Activated CD8-positive, alpha-beta memory T cell treated with anti-CD3 and anti-CD28 coated beads, Interleukin-2, amount 50 U/mL, for 4 hours (primary cell): ENCODE data around the gene PCP4L1.
"Not testable (repeated sequence)": the region's sequence is repeated elsewhere in the genome, so short reads cannot be mapped to it uniquely, and the experiment has no call there.

Experiments
- DNase-seq: peaks from one replicate; pipeline ENCODE4 v3.0.0-alpha.2; 2020

The PCP4L1 gene

DNA sequence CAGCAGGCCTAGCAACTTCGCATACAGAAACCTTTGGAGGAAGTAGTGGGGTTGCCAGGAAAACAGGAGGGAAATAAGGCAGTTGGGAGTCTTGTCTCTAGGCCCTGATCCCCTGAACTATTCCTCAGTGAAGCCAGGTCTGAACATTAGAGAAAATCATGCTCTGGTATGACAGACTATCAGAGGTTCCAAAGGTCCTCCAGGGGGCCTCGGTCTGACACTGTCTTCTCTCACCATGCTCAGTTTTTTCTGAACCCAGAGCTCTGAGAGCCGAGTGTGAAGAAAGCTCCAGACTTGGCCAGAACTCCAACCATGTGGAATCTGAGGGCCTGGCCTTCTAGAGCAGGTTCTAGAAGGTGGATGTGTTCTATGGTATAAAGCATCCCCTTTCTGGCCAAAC lies 28.6 kb upstream of the PCP4L1 start:
- no peak for DNase-seq

DNA sequence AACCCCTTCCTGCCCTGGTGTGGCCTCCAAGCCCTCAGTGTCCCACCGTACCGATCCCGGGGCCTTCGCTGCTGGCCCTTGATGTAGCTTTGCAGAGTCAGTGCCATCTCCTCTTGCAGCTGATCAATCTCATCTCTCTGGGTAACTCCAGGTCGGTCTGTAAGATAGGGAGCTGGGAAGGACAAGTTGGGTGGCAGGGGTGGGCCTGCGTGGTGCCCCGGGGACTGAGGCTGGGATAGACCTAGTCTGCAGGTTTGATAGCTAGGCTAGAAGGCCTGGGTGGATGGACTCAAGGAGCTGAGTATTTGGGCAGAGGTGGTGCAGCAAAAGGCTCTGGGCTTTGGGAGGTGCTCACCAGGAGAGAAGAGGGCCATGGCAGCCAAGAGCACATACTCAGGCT lies 27.8 kb upstream of the PCP4L1 start:
- DNase-seq = no peak

DNA sequence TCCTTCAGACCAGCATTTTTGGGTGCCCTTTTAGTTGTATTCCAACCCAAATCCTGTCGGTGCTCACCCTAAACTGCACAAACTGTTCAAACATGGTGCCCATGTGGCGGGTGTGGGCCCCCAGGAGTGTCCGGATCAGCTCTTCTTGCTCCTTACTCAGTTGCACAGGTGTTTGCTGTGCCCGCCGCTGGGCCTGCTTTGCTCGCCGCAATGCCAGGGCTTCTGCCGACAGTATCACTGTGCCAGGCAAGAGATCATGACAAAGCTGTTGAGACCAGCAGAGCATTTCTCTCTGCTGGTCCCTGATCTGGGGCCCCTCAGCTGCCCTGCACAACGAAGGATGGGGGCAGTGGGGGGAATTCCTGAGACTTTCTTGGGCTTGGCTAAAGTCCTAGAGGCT lies 25.4 kb upstream of the PCP4L1 start:
- no peak for DNase-seq

DNA sequence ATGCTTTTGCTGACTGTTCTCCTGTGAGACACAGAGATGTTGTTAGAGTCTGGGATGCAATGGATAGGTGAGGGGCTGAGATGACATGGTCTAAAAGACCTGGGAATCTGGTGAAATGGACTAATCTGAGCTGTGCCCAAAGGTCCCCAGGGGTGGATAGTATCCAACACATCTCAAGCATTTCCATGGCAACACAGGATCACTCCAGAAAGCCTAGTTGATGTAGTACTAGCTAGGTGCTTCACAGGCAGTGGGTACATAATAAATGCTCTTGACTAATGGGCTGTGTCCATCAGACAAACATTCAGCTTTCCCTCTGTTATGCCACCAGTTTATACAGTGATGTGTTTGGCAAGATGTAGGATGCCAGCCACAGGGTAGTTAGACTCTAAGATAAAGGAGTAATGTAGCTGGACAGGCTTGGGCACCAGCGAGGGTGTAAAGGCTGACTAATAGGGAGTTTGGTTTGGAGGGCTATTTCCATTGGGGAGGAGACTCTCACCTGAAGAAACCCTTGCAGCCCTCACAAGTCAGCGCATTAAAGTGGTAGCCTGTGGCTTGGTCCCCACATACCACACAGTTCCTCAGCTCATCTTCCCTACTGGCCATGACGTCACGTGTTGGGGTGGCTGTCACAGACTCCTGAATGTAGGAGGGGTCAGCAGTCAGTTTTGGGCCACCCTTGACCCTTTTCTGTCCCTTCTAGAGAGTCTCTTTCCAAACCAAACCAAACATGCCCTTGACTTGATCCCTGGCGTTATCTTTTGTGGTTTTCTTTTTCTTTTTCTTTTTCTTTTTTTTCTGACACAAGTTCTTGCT lies 22.4 kb upstream of the PCP4L1 start:
- no peak for DNase-seq

DNA sequence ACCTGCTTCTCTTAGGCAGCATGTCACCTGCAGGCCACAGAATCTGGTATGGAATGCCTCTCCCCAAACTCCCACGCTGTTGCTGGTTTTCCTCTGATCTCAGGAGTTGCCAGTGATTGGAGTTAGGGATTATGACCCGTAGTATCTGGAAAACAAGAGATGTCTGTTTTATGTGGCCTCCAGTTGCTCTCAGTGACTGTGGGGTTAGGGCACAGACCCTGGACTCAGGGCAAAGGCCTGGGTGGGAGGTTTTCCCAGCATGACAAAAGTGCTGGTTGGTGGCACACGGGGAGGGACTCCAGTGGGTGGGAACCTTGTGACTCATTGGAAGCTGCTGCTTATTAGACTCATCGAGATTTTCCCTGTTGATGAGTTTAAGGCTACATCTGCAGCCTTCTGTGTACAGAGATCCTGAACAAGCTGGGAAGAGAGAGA lies 20.5 kb upstream of the PCP4L1 start, which contains the start of gene NR1I3:
Gene NR1I3 (minus strand): TSS at position 165 of the 435 bp plus-strand sequence. CDS start 1,638 bp downstream, outside the sequence.
- no peak for DNase-seq

DNA sequence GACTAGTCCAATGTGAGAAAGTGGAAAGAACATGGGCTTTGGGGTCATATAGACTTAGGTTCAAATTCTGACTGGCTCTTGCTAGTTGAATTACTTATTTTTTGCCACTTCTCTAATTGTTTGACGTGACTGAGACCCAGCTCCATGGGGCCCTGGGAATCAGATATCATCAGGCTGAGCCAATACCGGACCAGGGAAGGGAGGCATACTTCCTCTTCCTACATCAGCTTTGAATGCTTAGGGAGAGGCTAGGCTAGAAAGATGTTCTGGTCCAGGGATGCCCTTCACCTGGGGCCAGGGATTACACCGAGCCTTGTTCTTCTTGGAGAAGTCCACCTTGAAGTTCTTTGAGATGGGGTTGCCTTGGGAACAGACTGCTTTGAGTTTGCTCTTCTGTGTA lies 16.9 kb upstream of the PCP4L1 start:
- DNase-seq = no peak

DNA sequence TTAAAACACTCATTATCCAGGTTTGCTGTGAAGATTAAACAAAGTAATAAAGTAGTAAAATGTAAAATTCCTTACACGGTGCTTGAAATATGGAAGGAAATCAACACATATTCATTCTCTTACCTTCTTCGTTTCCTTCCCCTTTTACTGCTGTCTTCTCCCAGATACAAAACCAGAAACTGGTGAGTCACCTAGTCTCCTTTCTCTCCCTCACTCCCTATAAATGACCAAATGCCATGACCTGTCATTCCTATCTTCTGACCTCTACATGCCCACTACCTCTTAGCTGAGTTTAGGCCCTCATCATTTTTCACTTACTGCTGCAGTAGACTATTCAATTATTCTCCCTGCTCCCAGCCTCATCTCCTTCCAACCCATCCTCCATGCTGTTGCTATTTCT lies 16.2 kb upstream of the PCP4L1 start:
- no peak for DNase-seq

DNA sequence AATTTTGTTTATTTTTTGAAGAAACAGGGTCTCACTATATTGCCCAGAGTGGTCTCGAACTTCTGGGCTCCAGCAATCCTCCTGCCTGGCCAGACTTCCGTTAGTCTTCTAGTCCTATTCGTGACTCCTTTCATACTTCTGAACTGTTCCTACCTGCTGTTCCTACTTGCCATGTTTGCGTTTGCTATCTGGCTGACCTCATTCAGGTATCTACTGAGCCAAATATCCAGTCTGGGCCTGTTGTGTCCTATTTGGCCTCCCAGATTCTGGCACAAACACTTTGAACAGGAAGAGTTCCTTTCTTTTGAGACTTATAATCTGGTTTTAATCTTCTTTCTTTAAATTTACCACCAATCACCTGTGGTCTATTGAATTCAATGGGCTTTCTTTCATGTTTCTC lies 13.7 kb upstream of the PCP4L1 start:
- no peak for DNase-seq

DNA sequence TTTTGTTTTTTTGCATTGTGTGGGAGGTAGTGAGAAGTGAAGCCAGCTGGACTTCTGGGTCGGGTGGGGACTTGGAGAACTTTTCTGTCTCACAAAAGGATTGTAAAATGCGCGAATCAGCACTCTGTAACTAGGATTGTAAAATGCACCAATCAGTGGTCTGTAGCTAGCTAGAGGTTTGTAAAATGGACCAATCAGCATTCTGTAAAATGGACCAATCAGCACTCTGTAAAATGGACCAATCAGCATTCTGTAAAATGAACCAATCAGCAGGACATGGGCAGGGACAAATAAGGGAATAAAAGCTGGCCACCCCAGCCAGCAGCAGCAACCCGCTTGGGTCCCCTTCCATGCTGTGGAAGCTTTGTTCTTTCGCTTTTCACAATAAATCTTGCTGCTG lies 8.4 kb upstream of the PCP4L1 start:
- DNase-seq = not testable (repeated sequence)

DNA sequence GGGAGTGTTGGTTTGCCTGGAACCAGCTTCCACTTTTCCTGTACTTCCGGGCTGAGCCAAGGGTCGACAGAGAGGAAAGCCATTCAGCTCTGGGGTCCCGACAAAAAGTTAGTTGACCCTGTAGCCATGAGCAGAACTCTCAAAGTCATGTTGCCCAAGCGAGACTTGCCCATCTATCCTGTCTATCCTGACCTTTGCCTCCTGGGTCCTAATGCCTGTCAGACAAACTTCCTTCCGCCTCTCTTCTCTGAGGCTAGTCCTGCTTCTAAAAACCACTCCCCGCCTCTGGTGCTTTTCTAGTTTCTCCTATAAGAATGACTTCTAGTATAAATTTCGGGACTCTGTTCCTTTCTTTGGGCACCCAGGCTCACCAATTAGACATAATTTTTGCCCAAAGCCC lies 7.7 kb upstream of the PCP4L1 start:
- DNase-seq = no peak

DNA sequence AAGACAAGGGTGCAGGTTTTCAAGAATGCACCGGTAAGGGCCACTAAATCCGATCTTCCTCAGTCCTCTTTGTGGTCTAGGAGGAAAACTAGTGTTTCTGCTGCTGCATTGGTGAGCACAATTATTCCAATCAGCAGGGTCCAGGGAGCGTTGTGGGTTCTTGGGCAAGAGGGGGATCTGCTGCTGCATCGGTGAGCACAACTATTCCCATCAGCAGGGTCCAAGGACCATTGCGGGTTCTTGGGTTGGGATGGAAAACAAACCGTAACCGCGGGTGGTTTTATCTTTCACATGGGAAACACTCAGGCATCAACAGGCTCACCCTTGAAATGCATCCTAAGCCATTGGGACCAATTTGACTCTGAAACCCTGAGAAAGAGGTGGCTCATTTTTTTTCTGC lies 7.0 kb upstream of the PCP4L1 start:
- DNase-seq = no peak

DNA sequence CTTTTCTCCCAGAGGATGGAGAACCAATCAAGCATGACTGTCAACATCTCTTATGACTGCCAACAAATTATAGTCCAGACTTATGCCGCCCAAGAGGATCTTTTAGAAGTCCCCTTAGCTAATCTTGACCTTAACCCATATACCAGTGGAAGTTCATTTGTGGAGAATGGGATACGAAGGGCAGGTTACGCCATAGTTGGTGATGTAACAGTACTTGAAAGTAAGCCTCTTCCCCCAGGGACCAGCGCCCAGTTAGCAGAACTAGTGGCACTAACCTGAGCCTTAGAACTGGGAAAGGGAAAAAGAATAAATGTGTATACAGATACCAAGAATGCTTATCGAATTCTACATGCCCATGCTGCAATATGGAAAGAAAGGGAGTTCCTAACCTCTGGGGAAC lies 3.2 kb upstream of the PCP4L1 start:
- not testable (repeated sequence) for DNase-seq

DNA sequence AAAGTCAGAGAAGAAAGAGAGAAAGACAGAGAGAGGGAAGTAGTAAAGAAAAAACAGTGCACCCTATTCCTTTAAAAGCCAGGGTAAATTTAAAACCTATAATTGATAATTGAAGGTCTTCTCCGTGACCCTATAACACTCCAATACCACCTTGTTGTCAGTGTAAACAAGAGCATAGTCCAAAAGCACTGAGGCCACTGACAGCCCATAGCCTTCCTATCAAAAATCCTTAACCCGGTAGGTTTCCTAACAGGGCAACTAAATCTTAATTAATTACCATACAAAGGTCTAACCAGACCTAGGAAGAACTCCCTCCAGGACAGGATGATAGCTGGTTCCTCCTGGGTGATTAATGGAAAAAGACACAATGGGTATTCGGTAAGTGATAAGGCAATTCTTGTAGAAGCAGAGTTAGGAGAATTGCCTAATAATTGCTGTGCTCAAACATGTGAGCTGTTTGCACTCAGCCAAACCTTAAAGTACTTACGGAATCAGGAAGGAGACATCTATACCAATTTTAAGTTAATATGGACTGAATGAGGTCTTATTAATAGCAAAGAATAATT lies 2.5 kb upstream of the PCP4L1 start:
- not testable (repeated sequence) for DNase-seq

DNA sequence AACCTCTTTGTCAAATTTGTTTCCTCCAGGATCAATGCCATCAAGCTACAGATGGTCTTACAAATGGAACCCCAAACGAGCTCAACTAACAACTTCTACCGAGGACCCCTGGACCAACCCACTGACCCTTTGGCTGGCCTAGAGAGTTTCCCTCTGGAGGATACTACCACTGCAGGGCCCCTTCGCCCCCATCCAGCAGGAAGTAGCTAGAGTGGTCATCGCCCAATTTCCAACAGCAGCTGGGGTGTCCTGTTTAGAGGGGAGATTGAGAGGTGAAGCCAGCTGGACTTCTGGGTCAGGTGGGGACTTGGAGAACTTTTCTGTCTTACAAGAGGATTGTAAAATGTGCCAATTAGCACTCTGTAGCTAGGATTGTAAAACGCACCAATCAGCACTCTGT lies 1.4 kb upstream of the PCP4L1 start:
- not testable (repeated sequence) for DNase-seq

DNA sequence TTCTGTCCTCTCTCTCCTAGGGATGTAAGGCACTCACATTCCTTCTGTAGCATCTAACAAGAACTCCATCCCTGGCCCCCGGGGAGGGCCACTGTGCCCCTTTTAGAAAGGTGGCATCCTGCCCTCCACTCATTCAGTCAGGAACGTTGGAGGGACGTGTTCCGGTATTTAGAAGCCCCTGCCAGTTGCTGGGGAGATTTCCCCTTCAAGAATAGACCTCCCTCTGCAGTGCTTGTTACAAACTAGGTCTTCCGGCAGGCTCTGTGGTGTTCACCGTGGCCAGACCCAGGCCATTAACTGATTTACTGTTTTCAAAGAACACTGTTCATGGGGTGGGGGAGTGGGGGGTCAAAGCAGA lies 779 bp downstream of the PCP4L1 start:
- DNase-seq = no peak

DNA sequence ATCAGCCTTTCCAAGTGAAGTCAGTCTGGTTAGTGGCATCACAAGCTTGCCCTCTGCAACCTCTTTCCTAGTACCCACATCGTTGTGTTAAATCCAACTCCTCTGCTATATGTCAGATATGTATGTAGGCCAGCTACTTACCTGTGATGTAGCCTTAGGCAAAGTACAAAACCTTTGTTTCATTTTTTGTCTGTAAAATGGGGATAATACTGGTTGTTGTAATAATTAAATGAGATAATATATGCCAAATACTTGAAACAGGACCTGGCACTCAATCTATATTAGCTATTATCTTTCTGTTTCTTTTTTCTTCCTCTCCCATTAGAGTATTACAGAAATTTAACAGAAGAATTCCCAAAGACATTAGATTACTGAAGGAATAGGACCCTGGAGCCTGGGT lies 1.2 kb downstream of the PCP4L1 start:
- no peak for DNase-seq

DNA sequence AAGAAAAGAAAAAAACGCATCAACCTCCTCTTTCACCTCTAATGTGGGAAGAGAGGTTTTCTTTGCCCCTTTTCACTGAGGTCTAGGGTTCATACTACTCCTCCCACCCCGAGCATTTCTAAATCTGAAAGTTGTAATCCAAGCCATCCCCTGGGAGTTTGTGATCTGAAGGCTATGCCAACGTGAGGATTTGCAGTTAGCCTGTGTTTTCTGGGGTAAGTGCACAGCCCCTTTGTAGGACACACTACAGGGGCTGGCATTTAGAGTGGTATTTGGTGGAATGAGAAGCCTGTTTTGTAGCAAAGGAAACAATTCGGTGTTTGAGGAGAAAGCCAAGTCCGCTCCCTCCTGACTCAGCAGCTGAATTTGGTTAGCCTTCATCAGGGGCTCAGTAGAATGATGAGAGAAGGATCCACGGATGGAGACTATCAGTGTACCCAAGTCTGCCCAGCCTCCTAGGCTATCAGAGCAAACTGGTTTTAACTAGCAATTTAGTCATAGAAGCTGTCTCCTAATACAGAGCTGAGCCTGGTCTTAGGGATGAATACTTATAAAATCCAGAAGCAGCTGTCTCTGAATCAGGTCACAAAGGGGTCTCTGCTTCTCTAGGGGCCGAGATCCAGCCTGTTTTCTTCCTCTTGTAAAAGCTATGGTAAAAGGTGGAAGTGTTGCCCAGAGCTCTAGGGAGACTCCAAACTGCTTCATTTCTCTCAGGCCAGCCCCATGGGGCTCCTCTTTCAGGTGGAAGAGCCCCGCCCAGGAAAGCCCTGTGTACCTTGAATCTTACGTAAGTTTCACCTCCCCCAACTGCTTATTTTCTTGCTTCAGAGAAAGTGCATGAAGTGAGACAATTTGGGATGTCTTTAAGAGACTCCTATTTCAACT lies 2.1 kb downstream of the PCP4L1 start:
- DNase-seq = no peak

DNA sequence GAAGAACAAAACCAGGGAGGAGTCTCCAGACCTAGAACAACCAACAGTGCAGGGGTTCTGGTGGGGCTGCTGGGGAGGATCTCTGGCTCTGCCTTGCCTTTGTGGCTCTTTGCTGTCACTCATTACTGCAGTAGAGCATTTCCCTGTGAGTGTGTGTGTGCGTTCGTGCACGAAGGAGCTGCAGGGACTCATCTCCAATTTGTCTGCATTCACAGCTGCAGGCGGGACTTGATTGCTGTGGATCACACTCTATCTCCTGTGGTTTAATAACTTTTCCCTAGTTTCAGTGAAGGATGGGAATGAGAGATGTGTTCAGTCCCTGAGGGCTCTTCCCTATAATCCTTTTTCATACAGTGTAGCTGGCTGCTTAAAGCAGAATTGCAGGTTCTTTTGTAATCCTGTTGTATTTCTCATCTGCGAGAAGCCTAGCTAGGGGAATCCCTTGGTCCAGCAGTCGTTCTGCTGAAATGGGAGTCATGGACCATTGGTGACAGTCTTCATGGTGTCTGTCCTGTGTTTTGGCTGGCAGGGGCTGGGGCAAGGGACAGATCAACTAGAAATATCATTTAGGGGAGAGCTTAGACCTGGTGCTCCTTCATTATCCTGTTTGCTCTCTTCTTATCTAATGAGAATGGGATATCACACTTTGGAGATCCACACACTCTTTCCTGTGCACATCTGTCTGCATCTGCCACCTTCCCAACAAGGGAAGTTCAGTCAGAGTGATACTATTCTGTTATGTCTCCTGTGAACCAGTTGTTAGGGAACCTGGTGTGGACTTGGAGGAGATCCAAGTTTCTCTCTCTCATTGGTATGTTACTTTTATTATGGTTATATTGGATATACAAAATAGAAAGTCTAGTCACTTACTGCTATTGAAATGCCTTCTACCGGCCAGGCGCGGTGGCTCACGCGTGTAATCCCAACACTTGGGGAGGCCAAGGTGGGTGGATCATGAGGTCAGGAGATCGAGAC lies 3.0 kb downstream of the PCP4L1 start:
- no peak for DNase-seq

DNA sequence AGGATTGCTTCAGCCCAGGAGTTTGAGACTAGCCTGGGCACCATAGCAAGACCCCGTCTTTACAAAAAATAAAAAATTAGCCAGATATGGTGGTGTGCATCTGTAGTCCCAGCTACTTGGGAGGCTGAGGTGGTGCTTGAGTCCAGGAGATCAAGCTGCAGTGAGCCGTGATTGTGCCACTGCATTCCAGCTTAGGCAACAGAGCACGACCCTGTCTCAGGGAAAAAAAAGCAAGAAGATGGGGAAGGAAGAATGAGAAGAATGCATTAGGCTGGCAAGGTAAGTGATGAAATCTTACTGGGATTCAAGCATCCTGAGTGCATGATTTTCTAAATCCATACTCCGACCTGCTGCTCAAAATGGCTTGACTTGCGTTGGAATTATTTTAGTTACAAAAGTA lies 6.8 kb downstream of the PCP4L1 start:
- no peak for DNase-seq

DNA sequence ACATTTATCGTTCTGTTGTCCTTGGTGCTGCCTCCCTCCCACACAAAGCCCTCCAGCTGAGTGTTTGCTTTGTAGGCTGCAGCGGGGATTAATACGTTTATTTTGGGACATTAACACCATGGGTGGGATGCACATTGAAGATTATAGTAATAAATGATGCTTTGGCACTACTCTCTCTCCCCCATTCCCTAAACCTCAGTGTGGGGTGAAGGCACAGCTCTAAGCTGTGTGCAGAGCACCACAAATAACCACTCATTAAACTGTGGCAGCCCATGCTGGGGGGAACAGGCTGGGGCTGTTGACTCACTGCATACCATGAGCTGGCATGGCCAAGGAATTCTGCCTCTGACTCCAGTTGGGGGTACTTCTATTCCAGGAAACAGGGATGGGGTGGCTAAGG lies 7.7 kb downstream of the PCP4L1 start:
- DNase-seq = no peak

DNA sequence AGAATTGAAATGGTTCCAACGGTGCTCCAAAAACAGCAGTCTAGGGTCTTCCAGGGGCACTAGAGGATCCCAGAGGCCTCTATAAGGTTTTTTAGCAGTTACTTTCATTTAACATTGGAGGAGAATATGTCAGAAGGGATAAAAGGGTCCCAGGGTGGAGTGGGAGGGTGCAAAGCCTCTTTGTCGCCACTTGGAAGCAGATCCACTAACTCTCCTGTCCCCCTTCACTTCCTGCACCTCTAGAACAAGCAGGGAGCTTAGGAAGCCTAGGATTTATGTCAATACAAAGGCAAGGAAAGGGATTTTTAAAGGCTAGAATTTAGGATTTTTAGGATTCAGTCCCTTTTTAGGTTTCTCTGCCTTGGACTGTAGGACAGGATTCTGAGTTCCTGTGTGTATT lies 8.3 kb downstream of the PCP4L1 start:
- no peak for DNase-seq

DNA sequence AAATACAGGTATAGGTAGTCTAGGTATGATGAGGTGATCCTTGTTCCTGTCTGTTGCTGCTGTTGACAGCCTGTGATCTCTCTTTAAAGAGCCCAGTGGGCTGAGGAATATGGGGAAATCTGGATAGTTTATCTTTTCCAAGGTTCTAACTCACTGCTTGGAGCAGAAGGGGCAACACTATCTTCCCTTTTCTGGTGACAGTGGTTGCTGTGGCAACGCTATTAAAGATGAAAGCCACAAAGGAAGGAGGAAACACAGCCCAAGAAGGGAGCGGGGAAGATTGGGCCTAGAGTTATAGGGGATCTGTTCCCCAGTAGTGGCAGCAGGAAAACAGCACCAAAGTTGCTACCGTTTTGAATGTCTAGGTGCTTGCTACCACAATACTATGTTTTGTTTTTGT lies 8.8 kb downstream of the PCP4L1 start:
- DNase-seq = no peak

DNA sequence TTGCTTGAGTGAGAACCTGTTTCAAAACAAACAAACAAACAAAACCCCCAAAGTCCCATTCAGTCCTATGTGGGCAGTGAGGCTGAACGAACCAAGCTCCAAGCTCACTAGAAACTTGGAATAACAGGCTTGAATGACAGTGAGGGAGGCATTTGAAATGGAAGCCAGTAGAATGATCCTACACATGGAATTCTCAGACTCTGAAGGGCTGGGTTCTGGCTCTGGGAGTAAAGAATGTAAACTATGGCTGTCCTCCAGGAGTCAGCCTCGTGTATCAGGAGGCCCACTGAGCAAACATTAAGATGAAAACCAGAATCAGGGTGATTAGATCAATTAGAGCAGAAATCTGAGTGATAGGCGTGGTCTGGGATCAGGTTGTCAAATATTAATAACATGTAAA lies 14.9 kb downstream of the PCP4L1 start:
- DNase-seq = no peak
